ENCODE measurements around the gene SLC25A21. TPM values are rescaled to one million over a fixed set of nuclear protein-coding genes. Genes with fewer than 3 reads are reported as not detected.

SLC25A21 gene
- total and polyA plus RNA-seq, 2 donors (not counting 1 experiment from before 2014, with no cell fraction given) = 0.50 to 0.62 TPM

DNA sequence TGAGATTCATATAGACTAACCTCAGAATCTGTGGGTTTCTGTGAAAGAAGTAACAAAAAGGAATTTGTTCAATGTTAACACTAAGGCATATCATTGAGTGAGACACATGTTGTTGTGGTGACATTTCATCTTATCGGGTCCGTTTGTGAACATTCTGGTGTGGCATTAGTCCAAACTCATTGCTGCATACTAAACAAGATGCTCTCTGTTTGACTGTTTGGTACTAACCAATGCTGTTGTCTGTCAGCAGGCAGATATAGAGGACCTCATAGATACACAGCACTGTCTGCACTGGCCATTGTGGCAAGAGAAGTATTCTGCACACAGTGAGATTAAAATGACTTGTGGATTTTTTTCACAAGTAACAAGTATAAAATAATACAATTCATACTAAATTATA, 41.2 kb downstream of the SLC25A21 start:
- Histone ChIP-seq H4K20me1 (ENCODE audit: control insufficient read depth, extremely low read depth, insufficient read depth, low read length) (no peaks in the 10 kb centered on the region), H3K27me3 (ENCODE audit: control insufficient read depth, insufficient read depth, low read length) (no peaks in the 10 kb centered on the region), H3K36me3 (ENCODE audit: control insufficient read depth, insufficient read depth, low read length) (no peaks in the 10 kb centered on the region), H3K4me3 (replicated peaks in 1 of 4; ENCODE audit: control extremely low read depth in 1 of 4, insufficient read depth in 1 of 4, low read depth in 3 of 4, low read length in 4 of 4) (no peak overlapping the region), H3K4me1 (ENCODE audit: control insufficient read depth, extremely low read depth, insufficient read depth, low read length) (no peaks in the 10 kb centered on the region), H3K27ac (ENCODE audit: insufficient read depth, low read length) (no peak overlapping the region), H2AFZ (ENCODE audit: low read length) (no peak overlapping the region), H3K4me2 (ENCODE audit: extremely low read depth, insufficient read depth, low read length) (no peak overlapping the region), H3K79me2 (ENCODE audit: control insufficient read depth, insufficient read depth, low read length) (no peaks in the 10 kb centered on the region), H3K9me3 (ENCODE audit: control insufficient read depth, insufficient read depth, low read depth, low read length) (no peaks in the 10 kb centered on the region), H3K9ac (ENCODE audit: insufficient read depth, low read length) (no peak overlapping the region)
- TF ChIP-seq, protein P1, sequence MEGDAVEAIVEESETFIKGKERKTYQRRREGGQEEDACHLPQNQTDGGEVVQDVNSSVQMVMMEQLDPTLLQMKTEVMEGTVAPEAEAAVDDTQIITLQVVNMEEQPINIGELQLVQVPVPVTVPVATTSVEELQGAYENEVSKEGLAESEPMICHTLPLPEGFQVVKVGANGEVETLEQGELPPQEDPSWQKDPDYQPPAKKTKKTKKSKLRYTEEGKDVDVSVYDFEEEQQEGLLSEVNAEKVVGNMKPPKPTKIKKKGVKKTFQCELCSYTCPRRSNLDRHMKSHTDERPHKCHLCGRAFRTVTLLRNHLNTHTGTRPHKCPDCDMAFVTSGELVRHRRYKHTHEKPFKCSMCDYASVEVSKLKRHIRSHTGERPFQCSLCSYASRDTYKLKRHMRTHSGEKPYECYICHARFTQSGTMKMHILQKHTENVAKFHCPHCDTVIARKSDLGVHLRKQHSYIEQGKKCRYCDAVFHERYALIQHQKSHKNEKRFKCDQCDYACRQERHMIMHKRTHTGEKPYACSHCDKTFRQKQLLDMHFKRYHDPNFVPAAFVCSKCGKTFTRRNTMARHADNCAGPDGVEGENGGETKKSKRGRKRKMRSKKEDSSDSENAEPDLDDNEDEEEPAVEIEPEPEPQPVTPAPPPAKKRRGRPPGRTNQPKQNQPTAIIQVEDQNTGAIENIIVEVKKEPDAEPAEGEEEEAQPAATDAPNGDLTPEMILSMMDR (conservative IDR thresholded peaks at IDR 0.05 in 1 of 2, IDR thresholded peaks at IDR 0.05 in 1 of 2; ENCODE audit: low read depth in 1 of 2, low read length in 2 of 2) = no peak
- TF ChIP-seq EZH2 (IDR thresholded peaks at IDR 0.05; ENCODE audit: low read length, missing control alignments) = no peak
- no peak for DNase-seq (ENCODE audit: low read depth in 2 of 2)

DNA sequence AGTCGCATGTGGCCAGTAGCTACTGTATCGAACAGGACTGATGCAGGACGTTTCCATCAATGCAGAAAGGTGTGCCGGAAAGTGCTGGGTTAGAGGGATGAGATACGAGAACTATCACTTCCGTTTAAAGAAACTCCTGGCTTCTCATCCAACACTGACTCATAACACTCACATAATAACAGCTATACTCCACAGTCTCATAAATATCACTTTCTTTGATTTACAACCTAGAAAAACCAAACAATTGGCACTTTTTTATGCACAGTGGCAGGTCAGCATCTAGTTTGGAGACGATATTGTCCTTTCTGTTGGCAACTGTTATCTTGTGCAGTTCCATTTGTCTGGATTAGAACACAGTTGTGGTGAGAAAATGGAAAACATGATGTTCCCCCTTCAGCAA, 43.4 kb downstream of the SLC25A21 start:
- DNase-seq (ENCODE audit: low read depth in 2 of 2) = no peak
- Histone ChIP-seq H3K27ac (ENCODE audit: insufficient read depth, low read length) (no peak overlapping the region), H3K4me1 (ENCODE audit: control insufficient read depth, extremely low read depth, insufficient read depth, low read length) (no peaks in the 10 kb centered on the region), H3K4me3 (replicated peaks in 1 of 4; ENCODE audit: control extremely low read depth in 1 of 4, insufficient read depth in 1 of 4, low read depth in 3 of 4, low read length in 4 of 4) (no peak overlapping the region), H3K27me3 (ENCODE audit: control insufficient read depth, insufficient read depth, low read length) (no peaks in the 10 kb centered on the region), H4K20me1 (ENCODE audit: control insufficient read depth, extremely low read depth, insufficient read depth, low read length) (no peaks in the 10 kb centered on the region), H3K9me3 (ENCODE audit: control insufficient read depth, insufficient read depth, low read depth, low read length) (no peaks in the 10 kb centered on the region), H3K36me3 (ENCODE audit: control insufficient read depth, insufficient read depth, low read length) (no peaks in the 10 kb centered on the region), H3K4me2 (ENCODE audit: extremely low read depth, insufficient read depth, low read length) (no peak overlapping the region), H3K9ac (ENCODE audit: insufficient read depth, low read length) (no peak overlapping the region), H3K79me2 (ENCODE audit: control insufficient read depth, insufficient read depth, low read length) (no peaks in the 10 kb centered on the region), H2AFZ (ENCODE audit: low read length) (no peak overlapping the region)
- TF ChIP-seq EZH2 (IDR thresholded peaks at IDR 0.05; ENCODE audit: low read length, missing control alignments) = no peak
- TF ChIP-seq, protein P1 (conservative IDR thresholded peaks at IDR 0.05 in 1 of 2, IDR thresholded peaks at IDR 0.05 in 1 of 2; ENCODE audit: low read depth in 1 of 2, low read length in 2 of 2) = no peak

GRCh38 chr14:37124614-37125013, 47.8 kb downstream of the SLC25A21 start:
- no peak overlapping the region for H3K4me2 ChIP-seq (ENCODE audit: extremely low read depth, insufficient read depth, low read length)
- no peaks in the 10 kb centered on the region for H3K27me3 ChIP-seq (ENCODE audit: control insufficient read depth, insufficient read depth, low read length)
- H3K9me3 ChIP-seq (ENCODE audit: control insufficient read depth, insufficient read depth, low read depth, low read length) = no peaks in the 10 kb centered on the region
- no peak overlapping the region for H3K9ac ChIP-seq (ENCODE audit: insufficient read depth, low read length)
- no peaks in the 10 kb centered on the region for H3K36me3 ChIP-seq (ENCODE audit: control insufficient read depth, insufficient read depth, low read length)
- no peaks in the 10 kb centered on the region for H3K79me2 ChIP-seq (ENCODE audit: control insufficient read depth, insufficient read depth, low read length)
- TF ChIP-seq EZH2 (IDR thresholded peaks at IDR 0.05; ENCODE audit: low read length, missing control alignments) = no peak
- TF ChIP-seq, protein P1 (conservative IDR thresholded peaks at IDR 0.05 in 1 of 2, IDR thresholded peaks at IDR 0.05 in 1 of 2; ENCODE audit: low read depth in 1 of 2, low read length in 2 of 2) = no peak
- no peak overlapping the region for H2AFZ ChIP-seq (ENCODE audit: low read length)
- H3K4me1 ChIP-seq (ENCODE audit: control insufficient read depth, extremely low read depth, insufficient read depth, low read length) = no peaks in the 10 kb centered on the region
- no peak overlapping the region for H3K27ac ChIP-seq (ENCODE audit: insufficient read depth, low read length)
- H4K20me1 ChIP-seq (ENCODE audit: control insufficient read depth, extremely low read depth, insufficient read depth, low read length) = no peaks in the 10 kb centered on the region
- DNase-seq (ENCODE audit: low read depth in 2 of 2) = no peak
- H3K4me3 ChIP-seq (replicated peaks in 1 of 4; ENCODE audit: control extremely low read depth in 1 of 4, insufficient read depth in 1 of 4, low read depth in 3 of 4, low read length in 4 of 4) = no peak overlapping the region
